IPS-NIHi7 (cell line): ENCODE measurements around the gene GALNT9.
"Not testable (repeated sequence)": the region's sequence is repeated elsewhere in the genome, so short reads cannot be mapped to it uniquely, and the experiment has no call there.

Experiments used
- DNase-seq: peaks from one replicate; pipeline ENCODE4 v3.0.0; 2012; ENCODE audit warnings: mixed read lengths; ENCODE audit errors: extremely low spot score

The GALNT9 gene

DNA sequence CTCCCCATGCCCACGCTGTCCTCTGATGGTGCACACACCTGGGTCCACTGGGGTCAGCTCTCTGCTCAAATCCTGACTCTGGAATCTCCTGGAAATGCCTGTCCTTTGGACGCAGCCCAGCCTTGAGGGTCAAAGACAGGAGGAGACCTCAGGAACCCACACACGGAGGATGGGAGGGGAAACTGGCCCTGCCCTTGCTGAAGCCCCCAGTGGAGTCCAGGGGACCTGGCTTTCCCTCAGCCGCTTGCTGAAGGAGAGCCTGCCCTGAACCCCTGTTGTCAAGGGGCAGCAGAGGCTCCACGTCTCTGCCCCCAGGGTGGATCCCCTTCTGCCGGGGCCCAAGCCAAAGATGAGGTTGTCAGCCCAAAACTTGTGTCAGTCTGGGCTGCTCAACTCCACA is 16.9 kb downstream of the GALNT9 start:
- DNase-seq, result no peak

- DNase-seq, result no peak
These were observed 18.0 kb downstream of the GALNT9 start for GRCh38 chr12:132311201-132311915.

GRCh38 chr12:132310181-132311040 is 19.0 kb downstream of the GALNT9 start:
- no peak for DNase-seq

- DNase-seq, result no peak
These were observed 19.7 kb downstream of the GALNT9 start for GRCh38 chr12:132309596-132310086.

GRCh38 chr12:132308853-132309595 is 20.4 kb downstream of the GALNT9 start:
- no peak for DNase-seq

GRCh38 chr12:132307976-132308852 is 21.2 kb downstream of the GALNT9 start:
- DNase-seq, result no peak

GRCh38 chr12:132306885-132307191 is 22.6 kb downstream of the GALNT9 start:
- DNase-seq, result no peak

GRCh38 chr12:132305991-132306884 is 23.2 kb downstream of the GALNT9 start:
- DNase-seq, result no peak

GRCh38 chr12:132305560-132305966 is 23.8 kb downstream of the GALNT9 start:
- no peak for DNase-seq

DNA sequence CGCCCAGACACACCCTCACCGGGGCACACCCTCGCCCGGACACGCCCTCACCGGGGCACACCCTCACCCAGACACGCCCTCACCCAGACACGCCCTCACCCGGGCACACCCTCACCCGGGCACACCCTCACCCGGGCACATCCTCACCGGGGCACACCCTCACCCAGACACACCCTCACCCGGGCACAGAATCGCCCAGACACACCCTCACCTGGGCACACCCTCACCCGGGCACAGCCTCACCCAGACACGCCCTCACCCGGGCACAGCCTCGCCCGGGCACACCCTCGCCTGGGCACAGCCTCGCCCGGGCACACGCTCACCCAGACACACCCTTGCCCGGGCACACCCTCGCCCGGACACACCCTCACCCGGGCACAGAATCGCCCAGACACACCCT is 24.5 kb downstream of the GALNT9 start:
- DNase-seq, result not testable (repeated sequence)

GRCh38 chr12:132303853-132304373 is 25.5 kb downstream of the GALNT9 start:
- DNase-seq, result not testable (repeated sequence)

GRCh38 chr12:132302466-132303358 is 26.7 kb downstream of the GALNT9 start:
- no peak for DNase-seq

DNA sequence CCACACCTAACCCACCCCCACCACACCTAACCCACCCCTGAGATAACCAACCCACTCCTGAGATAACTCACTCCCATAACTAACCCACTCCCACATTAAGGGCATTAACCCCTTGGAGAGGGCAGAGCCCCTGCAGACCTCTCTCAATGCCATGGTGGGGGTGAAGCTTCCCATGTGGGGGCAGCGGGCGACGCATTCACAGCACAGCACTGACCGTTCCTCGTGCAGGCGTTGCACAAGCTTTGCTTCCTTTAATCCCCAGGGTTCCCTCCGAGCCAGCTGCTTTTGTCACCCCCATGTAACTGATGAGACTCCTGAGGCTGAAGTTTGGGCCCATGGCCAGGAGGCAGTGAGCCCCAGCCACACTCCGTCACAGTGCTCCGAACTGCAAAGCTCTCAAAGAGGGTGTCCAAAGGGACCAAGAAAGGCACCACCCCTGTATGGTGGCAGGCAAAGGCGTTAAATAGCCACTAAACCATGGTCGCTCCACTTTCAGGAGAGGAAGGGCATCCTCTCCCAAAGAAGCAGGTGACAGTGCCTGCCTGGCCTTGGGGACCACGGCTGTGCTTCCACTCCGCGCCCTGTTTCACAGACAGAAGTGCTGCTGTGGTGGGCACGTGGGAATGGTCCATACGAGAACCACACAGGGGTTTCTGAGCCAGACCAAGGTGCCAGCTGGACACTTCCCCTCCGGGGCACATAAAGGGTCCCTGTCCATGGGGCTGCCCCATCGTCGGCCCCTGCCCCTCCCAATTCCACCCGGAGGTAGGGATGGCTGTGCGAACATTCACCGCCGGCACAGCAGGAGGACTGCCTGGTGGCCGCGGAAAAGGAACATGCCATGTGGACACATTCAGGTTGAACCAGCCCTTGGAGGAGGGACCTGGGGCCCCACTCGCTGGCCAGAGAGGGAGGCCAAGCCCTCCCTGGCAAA is 28.3 kb downstream of the GALNT9 start:
- no peak for DNase-seq

DNA sequence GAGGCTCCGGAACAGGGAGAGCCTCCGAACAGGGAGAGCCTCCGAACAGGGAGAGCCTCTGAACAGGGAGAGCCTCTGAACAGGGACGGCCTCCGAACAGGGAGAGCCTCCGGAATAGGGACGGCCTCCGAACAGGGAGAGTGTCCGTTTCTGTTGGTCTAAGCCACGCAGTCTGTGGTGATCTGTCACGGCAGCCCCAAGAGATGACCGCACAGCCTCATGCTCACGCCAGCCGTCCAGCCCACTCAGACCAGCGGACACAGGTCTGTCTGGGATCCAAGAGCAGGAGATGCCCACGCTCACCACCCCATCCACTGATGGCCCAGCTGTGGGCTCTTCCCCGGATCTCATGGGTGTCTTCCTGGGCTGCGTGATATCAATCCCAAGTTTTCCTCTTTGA is 33.3 kb downstream of the GALNT9 start:
- DNase-seq, result no peak

DNA sequence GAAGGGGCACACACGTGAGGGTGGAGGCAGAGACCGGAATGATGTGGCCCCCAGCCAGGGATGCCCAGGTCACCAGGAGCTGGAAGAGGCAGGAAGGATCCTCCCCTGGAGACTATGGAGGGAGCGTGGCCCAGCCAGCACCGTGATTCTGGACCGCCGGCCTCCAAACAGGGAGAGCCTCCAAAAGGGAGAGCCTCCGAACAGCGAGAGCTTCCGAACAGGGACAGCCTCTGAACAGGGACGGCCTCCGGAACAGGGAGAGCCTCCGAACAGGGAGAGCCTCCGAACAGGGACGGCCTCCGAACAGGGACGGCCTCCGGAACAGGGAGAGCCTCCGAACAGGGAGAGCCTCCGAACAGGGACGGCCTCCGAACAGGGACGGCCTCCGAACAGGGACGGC is 33.8 kb downstream of the GALNT9 start:
- DNase-seq, result not testable (repeated sequence)

DNA sequence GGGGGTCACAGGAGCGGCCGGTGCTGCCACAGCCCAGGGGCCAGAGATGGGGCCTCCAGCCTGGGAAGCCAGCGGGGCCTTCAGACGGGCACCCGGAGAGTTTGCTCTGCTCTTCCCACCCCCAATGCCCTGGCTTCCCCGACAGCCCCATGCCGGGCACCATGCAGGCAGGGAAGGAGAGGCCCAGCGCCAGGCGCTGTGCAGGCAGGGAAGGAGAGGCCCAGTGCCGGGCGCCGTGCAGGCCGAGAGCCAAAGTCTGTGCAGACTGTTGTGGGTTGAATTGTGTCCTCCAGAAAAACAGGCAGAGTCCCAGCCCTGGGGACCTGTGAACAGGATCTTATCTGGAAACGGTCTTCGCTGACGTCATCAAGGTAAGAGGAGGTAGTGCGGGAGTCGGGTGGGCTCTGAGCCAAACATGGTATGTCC is 34.3 kb downstream of the GALNT9 start:
- no peak for DNase-seq

- no peak for DNase-seq
These were observed 35.0 kb downstream of the GALNT9 start for GRCh38 chr12:132294121-132295034.
